Activated naive CD8-positive, alpha-beta T cell treated with anti-CD3 and anti-CD28 coated beads, Interleukin-2, amount 10 ng/mL, durations not matched to agents 7 days and 5 days (primary cell): Measurements from ENCODE around the gene KIFBP. TPM values are rescaled to one million over a fixed set of nuclear protein-coding genes. Genes with fewer than 3 reads are reported as not detected.
"Not testable (repeated sequence)": the region's sequence is repeated elsewhere in the genome, so short reads cannot be mapped to it uniquely, and the experiment has no call there.

ENCODE experiments used
- ATAC-seq: fragments of 150-1000 bp; cut with Tn5 transposase; one replicate; pipeline ENCODE4 v1.10.0; 2021; ENCODE audit warnings: low read depth, moderate library complexity
- POLR2A ChIA-PET: fragments of 350-600 bp; sonication (Branson Sonifier 250); formaldehyde crosslinking; loops from one replicate; lab custom pipeline; 2021; ENCODE audit warnings: antibody characterized with exemption; lab: Charles Lee
- DNase-seq: peaks from one replicate; pipeline ENCODE4 v3.0.0; 2021
- H3K27ac Mint-ChIP-seq: one replicate; pipeline ENCODE4 v1.8.0; 2022; ENCODE audit warnings: mild to moderate bottlenecking, mixed read lengths
- H3K27me3 Mint-ChIP-seq: one replicate; pipeline ENCODE4 v1.8.0; 2022; ENCODE audit warnings: mild to moderate bottlenecking, moderate library complexity, mixed read lengths
- H3K36me3 Mint-ChIP-seq: one replicate; pipeline ENCODE4 v1.8.0; 2021; ENCODE audit warnings: mild to moderate bottlenecking, mixed read lengths
- H3K4me1 Mint-ChIP-seq: one replicate; pipeline ENCODE4 v1.8.0; 2021; ENCODE audit warnings: mixed read lengths
- H3K4me3 Mint-ChIP-seq: one replicate; pipeline ENCODE4 v1.8.0; 2022; ENCODE audit warnings: mild to moderate bottlenecking, moderate library complexity, mixed read lengths
- H3K9me3 Mint-ChIP-seq: one replicate; pipeline ENCODE4 v1.8.0; 2021; ENCODE audit warnings: mixed read lengths
- total RNA-seq, 2 experiments: library from RNA; stranded (reverse); gene quantifications; one replicate each; pipeline ENCODE4 v1.2.3, GENCODE V29; 2021

Gene KIFBP
- total RNA-seq, 2 experiments from 2014 or later = 13.7 TPM

- H3K27ac Mint-ChIP-seq = no peak overlapping the region
- POLR2A ChIA-PET = no interaction called here
- no peaks in the 10 kb centered on the region for H3K27me3 Mint-ChIP-seq
- H3K36me3 Mint-ChIP-seq = peaks cover 29% of the 10 kb centered on the region
- ATAC-seq (no peak), DNase-seq (no peak)
- H3K4me3 Mint-ChIP-seq = no peak overlapping the region
- H3K4me1 Mint-ChIP-seq = peaks cover 19% of the 10 kb centered on the region
- no peaks in the 10 kb centered on the region for H3K9me3 Mint-ChIP-seq
Measured at GRCh38 chr10:68973975-68974374, 14.6 kb upstream of the KIFBP start.

GRCh38 chr10:68975936-68976473 lies 12.6 kb upstream of the KIFBP start:
- H3K4me1 Mint-ChIP-seq = peaks cover 11% of the 10 kb centered on the region
- H3K9me3 Mint-ChIP-seq, POLR2A ChIA-PET, DNase-seq, ATAC-seq, H3K27ac Mint-ChIP-seq, H3K4me3 Mint-ChIP-seq, H3K27me3 Mint-ChIP-seq: not testable (repeated sequence)
- H3K36me3 Mint-ChIP-seq = peaks cover 31% of the 10 kb centered on the region

GRCh38 chr10:68979738-68980137 lies 8.9 kb upstream of the KIFBP start:
- H3K27me3 Mint-ChIP-seq, DNase-seq, H3K4me3 Mint-ChIP-seq, ATAC-seq, H3K9me3 Mint-ChIP-seq, H3K27ac Mint-ChIP-seq, POLR2A ChIA-PET: not testable (repeated sequence)
- H3K4me1 Mint-ChIP-seq = peaks cover 11% of the 10 kb centered on the region
- peaks cover 30% of the 10 kb centered on the region for H3K36me3 Mint-ChIP-seq

GRCh38 chr10:68981074-68981473 lies 7.5 kb upstream of the KIFBP start:
- H3K27me3 Mint-ChIP-seq = no peaks in the 10 kb centered on the region
- DNase-seq = no peak
- H3K4me3 Mint-ChIP-seq = no peak overlapping the region
- no peak overlapping the region for H3K27ac Mint-ChIP-seq
- POLR2A ChIA-PET = no interaction called here
- H3K9me3 Mint-ChIP-seq = no peaks in the 10 kb centered on the region
- no peak for ATAC-seq
- peaks cover 27% of the 10 kb centered on the region for H3K36me3 Mint-ChIP-seq
- H3K4me1 Mint-ChIP-seq = peaks cover 11% of the 10 kb centered on the region

GRCh38 chr10:68982389-68982788 lies 6.2 kb upstream of the KIFBP start:
- Mint-ChIP-seq H3K27ac (no peak overlapping the region), H3K27me3 (no peaks in the 10 kb centered on the region), H3K9me3 (no peaks in the 10 kb centered on the region), H3K36me3 (peaks cover 25% of the 10 kb centered on the region), H3K4me3 (no peak overlapping the region), H3K4me1 (peaks cover 11% of the 10 kb centered on the region)
- no peak for ATAC-seq
- DNase-seq = no peak
- POLR2A ChIA-PET = no interaction called here

GRCh38 chr10:68987611-68988010 lies 992 bp upstream of the KIFBP start:
- Mint-ChIP-seq H3K9me3 (no peaks in the 10 kb centered on the region), H3K36me3 (peaks cover 14% of the 10 kb centered on the region), H3K27me3 (no peaks in the 10 kb centered on the region), H3K4me3 (peak overlapping the region; percentile 95), H3K27ac (no peak overlapping the region), H3K4me1 (peaks cover 21% of the 10 kb centered on the region)
- POLR2A ChIA-PET = interaction anchor here (0.5 to 1.5 kb wide), 3 partner anchors 17 to 520 kb away, joined by 3 to 7 read pairs (median 7); partner anchors contain the start of gene DDX21
- no peak for DNase-seq
- no peak for ATAC-seq

- H3K27ac Mint-ChIP-seq = peak overlapping the region; percentile 87
- H3K4me3 Mint-ChIP-seq = peak overlapping the region; percentile 95
- H3K27me3 Mint-ChIP-seq = no peaks in the 10 kb centered on the region
- peaks cover 12% of the 10 kb centered on the region for H3K36me3 Mint-ChIP-seq
- peaks cover 27% of the 10 kb centered on the region for H3K4me1 Mint-ChIP-seq
- ATAC-seq (no peak), DNase-seq (no peak)
- POLR2A ChIA-PET = interaction anchor here (1.2 kb wide), 1 partner anchor 34 kb away, joined by 5 read pairs; the partner anchor contains the start of gene DDX21
- H3K9me3 Mint-ChIP-seq = no peaks in the 10 kb centered on the region
Measured at GRCh38 chr10:68989317-68989990, 851 bp downstream of the KIFBP start.

GRCh38 chr10:68992636-68993440 lies 4.2 kb downstream of the KIFBP start:
- H3K9me3 Mint-ChIP-seq = no peaks in the 10 kb centered on the region
- POLR2A ChIA-PET = interaction anchor here (0.8 kb wide), 1 partner anchor 22 kb away, joined by 3 read pairs; no protein-coding TSS in a partner anchor
- H3K4me1 Mint-ChIP-seq = peaks cover 37% of the 10 kb centered on the region
- H3K36me3 Mint-ChIP-seq = peaks cover 10% of the 10 kb centered on the region
- no peak for DNase-seq
- no peaks in the 10 kb centered on the region for H3K27me3 Mint-ChIP-seq
- no peak for ATAC-seq
- no peak overlapping the region for H3K4me3 Mint-ChIP-seq
- H3K27ac Mint-ChIP-seq = peak overlapping the region; percentile 2

- ATAC-seq (no peak), DNase-seq (no peak)
- H3K27me3 Mint-ChIP-seq = no peaks in the 10 kb centered on the region
- H3K36me3 Mint-ChIP-seq = peaks cover 13% of the 10 kb centered on the region
- H3K27ac Mint-ChIP-seq = peak overlapping the region; percentile 79
- H3K4me3 Mint-ChIP-seq = peak overlapping the region; percentile 23
- POLR2A ChIA-PET = no interaction called here
- peaks cover 27% of the 10 kb centered on the region for H3K4me1 Mint-ChIP-seq
- H3K9me3 Mint-ChIP-seq = no peaks in the 10 kb centered on the region
Measured at GRCh38 chr10:68997211-68997610, 8.6 kb downstream of the KIFBP start.

- ATAC-seq (peak; percentile 50), DNase-seq (no peak)
- Mint-ChIP-seq H3K4me3 (no peak overlapping the region), H3K27me3 (no peaks in the 10 kb centered on the region), H3K36me3 (peaks cover 3% of the 10 kb centered on the region), H3K27ac (no peak overlapping the region), H3K4me1 (peaks cover 3% of the 10 kb centered on the region), H3K9me3 (no peaks in the 10 kb centered on the region)
- POLR2A ChIA-PET = interaction anchor here (1.0 to 1.6 kb wide), 5 partner anchors 34 to 120 kb away, joined by 3 to 8 read pairs (median 6); partner anchors contain the start of genes SRGN and VPS26A
Measured at GRCh38 chr10:69004821-69005220, 16.2 kb downstream of the KIFBP start.

- H3K27me3 Mint-ChIP-seq = no peaks in the 10 kb centered on the region
- peaks cover 1% of the 10 kb centered on the region for H3K36me3 Mint-ChIP-seq
- no peak overlapping the region for H3K27ac Mint-ChIP-seq
- DNase-seq = no peak
- no peaks in the 10 kb centered on the region for H3K9me3 Mint-ChIP-seq
- no peak for ATAC-seq
- H3K4me1 Mint-ChIP-seq = peaks cover 1% of the 10 kb centered on the region
- no peak overlapping the region for H3K4me3 Mint-ChIP-seq
- POLR2A ChIA-PET = interaction anchor here (0.6 to 1.5 kb wide), 3 partner anchors 33 to 82 kb away, joined by 3 to 6 read pairs (median 4); partner anchors contain the start of gene SRGN
Measured at GRCh38 chr10:69005704-69006485, 17.3 kb downstream of the KIFBP start.

- Mint-ChIP-seq H3K4me1 (peaks cover 1% of the 10 kb centered on the region), H3K27me3 (no peaks in the 10 kb centered on the region), H3K4me3 (no peak overlapping the region), H3K9me3 (no peaks in the 10 kb centered on the region), H3K36me3 (peaks cover 8% of the 10 kb centered on the region), H3K27ac (no peak overlapping the region)
- ATAC-seq (no peak), DNase-seq (no peak)
- POLR2A ChIA-PET = interaction anchor here (0.6 kb wide), 1 partner anchor 80 kb away, joined by 8 read pairs; no protein-coding TSS in a partner anchor
Measured at GRCh38 chr10:69007260-69007659, 18.7 kb downstream of the KIFBP start.

GRCh38 chr10:69009360-69009759 lies 20.8 kb downstream of the KIFBP start:
- POLR2A ChIA-PET = no interaction called here
- Mint-ChIP-seq H3K36me3 (peaks cover 22% of the 10 kb centered on the region), H3K4me3 (no peak overlapping the region), H3K27me3 (no peaks in the 10 kb centered on the region), H3K9me3 (no peaks in the 10 kb centered on the region), H3K4me1 (peaks cover 6% of the 10 kb centered on the region), H3K27ac (no peak overlapping the region)
- no peak for ATAC-seq
- DNase-seq = no peak
